C4-2B (cell line): ENCODE results near the gene GTF2A1.
A peak's percentile ranks its signal among the peaks of the same experiment; 100 is the strongest.

Source experiments
- H3K27ac ChIP-seq: fragments of 450-650 bp; 2 replicates; pipeline ENCODE4 v1.5.1; 2017
- ZFX ChIP-seq: fragments of 450-650 bp; IDR thresholded peaks from 2 replicates; pipeline ENCODE4 v1.6.1; 2017
- TF ChIP-seq, protein P1 (sequence below): fragments of 450-650 bp; conservative IDR thresholded peaks from 2 replicates; pipeline ENCODE4 v1.5.1; 2017; ENCODE audit warnings: mild to moderate bottlenecking

Gene GTF2A1

DNA sequence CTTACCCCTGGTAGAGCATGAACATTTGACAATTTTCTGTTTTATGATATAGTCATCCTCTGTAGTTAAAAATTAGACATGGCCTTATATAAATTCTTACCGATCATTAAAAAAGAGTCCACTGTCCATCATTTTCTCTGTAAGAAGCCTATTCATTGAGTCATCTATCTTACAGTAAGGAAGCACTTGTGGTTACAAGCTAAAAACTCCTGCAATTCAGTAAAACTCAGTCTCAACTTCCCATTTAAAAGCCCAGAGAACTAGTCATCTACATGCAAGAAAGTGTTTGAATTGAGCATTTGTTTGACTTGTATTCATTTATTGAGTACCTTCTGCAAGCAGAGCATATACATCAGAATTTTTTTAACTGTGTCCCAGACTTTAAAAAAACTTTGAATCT is 63.3 kb downstream of the GTF2A1 start:
- no peak overlapping the region for H3K27ac ChIP-seq
- no peak for TF ChIP-seq ZFX
- TF ChIP-seq, protein P1, sequence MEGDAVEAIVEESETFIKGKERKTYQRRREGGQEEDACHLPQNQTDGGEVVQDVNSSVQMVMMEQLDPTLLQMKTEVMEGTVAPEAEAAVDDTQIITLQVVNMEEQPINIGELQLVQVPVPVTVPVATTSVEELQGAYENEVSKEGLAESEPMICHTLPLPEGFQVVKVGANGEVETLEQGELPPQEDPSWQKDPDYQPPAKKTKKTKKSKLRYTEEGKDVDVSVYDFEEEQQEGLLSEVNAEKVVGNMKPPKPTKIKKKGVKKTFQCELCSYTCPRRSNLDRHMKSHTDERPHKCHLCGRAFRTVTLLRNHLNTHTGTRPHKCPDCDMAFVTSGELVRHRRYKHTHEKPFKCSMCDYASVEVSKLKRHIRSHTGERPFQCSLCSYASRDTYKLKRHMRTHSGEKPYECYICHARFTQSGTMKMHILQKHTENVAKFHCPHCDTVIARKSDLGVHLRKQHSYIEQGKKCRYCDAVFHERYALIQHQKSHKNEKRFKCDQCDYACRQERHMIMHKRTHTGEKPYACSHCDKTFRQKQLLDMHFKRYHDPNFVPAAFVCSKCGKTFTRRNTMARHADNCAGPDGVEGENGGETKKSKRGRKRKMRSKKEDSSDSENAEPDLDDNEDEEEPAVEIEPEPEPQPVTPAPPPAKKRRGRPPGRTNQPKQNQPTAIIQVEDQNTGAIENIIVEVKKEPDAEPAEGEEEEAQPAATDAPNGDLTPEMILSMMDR, result no peak

DNA sequence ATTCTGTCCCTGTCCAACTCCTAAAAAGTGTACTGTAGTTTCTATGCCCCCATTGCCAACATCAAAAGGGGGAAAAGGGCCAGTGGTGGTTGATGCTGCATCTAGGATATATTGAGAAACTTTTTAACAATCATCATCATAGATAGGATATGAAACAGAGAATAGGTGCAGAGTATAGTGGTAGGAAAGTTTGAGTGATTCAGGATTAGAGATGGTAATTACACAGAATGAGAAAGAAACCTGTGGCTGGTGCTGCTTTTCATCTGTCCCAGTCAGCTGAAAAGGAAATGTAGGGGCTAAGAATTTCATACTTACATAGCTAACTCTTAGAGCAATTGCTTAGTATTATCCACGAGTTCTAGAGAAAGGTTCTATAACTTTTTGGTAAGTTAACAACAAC is 67.6 kb downstream of the GTF2A1 start:
- no peak overlapping the region for H3K27ac ChIP-seq
- no peak for TF ChIP-seq ZFX
- TF ChIP-seq, protein P1, result no peak

GRCh38 chr14:81148635-81149034 is 72.1 kb downstream of the GTF2A1 start:
- TF ChIP-seq ZFX, result no peak
- TF ChIP-seq, protein P1, result no peak
- H3K27ac ChIP-seq, result no peak overlapping the region

- H3K27ac ChIP-seq, result no peak overlapping the region
- TF ChIP-seq, protein P1, result no peak
- no peak for TF ChIP-seq ZFX
Observed at GRCh38 chr14:81147140-81147897, 73.4 kb downstream of the GTF2A1 start.

DNA sequence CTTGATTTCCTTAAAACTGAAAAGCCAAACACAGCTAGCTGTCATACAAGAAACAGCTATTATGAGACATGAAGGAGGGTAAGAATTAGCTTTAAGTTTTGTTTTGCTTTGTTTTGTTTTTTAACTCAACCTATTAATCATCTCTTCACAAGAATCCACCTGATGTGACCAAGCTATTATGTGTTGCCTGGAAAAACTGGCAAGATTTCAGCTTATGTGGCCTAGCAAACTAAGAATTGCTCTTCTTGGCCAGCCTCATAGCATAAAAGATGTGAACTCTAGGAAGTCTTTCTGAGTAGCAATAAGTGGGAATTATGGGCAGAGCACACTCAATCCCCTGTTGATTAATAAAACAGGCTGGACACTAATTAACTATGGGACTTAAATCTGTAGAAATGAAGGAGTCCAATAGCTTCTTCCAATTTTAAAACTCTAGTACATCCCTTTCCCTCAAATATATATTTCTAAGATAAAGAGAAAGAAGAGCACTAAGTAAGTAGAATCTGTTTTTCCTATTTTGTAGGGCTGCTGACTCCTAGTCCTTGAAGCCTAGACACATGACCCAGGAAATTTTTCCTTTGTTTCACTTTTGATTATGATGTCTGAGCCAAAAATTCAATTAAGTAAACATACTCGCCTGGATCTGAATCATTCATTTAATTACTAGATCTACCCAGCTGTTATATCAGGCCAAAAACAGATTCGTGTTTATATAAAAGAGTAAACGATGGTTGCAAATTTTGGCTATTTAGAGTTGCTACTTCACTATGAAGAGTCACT is 75.7 kb downstream of the GTF2A1 start:
- TF ChIP-seq, protein P1, result no peak
- TF ChIP-seq ZFX, result no peak

GRCh38 chr14:81143793-81144192 is 77.0 kb downstream of the GTF2A1 start:
- H3K27ac ChIP-seq, result peak overlapping the region; percentile 78
- TF ChIP-seq, protein P1, result no peak

More for the DNA sequence above, 75.7 kb downstream of the GTF2A1 start:
- H3K27ac ChIP-seq, result no peak overlapping the region

- no peak overlapping the region for H3K27ac ChIP-seq
- TF ChIP-seq, protein P1, result no peak
- no peak for TF ChIP-seq ZFX
Observed at GRCh38 chr14:81141426-81141825, 79.3 kb downstream of the GTF2A1 start.
